ENCODE measurements around the gene SCD5.

The SCD5 gene

DNA sequence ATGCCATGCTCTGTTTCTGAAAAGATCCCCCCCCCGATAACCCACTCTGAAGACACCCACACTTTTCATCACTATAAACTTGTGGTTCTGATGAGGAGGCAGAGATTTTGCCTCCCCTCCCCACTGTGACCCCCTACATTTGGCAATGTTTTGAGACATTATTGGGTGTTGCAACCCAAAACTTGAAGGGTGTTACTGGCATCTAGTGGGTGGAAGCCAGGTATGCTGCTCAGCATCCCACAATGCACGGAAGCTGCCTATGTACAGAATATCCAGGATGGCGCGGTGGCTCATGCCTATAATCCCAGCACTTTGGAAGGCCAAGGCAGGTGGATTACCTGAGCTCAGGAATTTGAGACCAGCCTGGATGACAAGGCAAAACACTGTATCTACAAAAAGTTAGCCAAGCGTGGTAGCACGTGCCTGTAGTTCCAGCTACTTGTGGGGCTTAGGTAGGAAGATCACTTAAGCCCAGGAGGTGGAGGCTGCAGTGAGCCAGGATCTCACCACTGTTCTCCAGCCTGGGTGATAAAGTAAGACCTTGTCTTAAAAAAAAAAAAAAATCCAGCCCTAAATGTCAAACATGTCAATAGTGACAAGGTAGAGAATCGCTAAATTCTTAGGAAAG is 87.3 kb downstream of the SCD5 start:
- TF ChIP-seq CTCF (IDR thresholded peaks at IDR 0.05) = no peak

DNA sequence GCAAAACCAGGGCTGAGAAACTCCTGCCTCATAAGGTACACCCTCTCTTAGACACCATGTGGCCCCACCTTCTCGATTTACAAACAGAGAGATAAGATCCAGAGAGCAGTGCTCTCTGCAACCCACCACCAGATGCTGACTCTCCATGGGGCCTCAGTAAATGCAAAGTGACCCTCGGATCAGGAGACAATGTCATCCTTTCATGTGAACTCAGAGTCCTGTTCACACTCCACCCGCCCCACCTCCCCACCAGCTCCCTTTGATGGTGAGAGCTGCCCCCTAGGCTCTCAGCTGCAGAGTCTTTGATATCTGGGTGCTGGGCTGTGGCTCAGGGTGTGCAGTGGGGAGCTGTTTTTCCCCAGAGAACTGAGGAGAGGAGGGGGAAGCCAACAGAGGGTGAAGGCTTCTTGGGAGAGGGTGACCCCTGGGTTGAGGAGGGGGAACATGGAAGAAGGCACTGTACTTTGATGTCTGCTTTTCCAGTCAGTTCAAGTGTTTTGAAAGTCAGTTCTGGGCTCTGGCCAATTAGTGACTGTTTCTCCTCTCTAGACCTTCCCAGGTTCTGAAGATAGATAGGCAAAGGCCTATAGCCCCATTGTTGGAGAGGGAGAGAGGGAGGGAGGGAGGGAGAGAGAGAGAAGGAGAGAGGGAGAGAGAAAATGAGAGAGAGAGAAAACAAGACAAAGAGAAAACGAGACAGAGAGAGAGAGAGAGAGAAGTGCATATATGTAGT is 88.2 kb downstream of the SCD5 start:
- TF ChIP-seq CTCF (IDR thresholded peaks at IDR 0.05) = no peak

DNA sequence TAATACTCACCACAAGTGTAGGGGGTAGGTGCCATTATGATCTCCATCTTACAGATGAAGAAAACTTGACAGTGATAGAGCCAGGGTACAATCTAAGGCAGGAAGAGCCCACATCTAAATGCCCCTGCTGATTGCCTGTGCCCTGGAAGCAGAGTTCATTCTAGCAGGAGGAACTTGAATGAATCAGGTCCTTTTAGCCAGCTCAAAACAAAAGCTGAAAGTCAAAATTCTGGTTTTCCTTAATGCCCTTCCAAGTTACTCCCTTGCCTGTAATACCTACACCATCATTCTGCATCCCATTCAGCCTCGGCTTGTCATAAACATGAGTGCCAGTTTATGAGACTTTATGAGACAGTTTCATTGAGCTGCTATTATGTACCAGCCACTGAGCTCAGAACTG is 89.6 kb downstream of the SCD5 start:
- no peak for TF ChIP-seq CTCF (IDR thresholded peaks at IDR 0.05)

GRCh38 chr4:82706349-82707000 is 92.1 kb downstream of the SCD5 start:
- no peak for TF ChIP-seq CTCF (IDR thresholded peaks at IDR 0.05)

- no peak for TF ChIP-seq CTCF (IDR thresholded peaks at IDR 0.05)
Observed at GRCh38 chr4:82705928-82706300, 92.7 kb downstream of the SCD5 start.

GRCh38 chr4:82705169-82705927 is 93.2 kb downstream of the SCD5 start:
- TF ChIP-seq CTCF (IDR thresholded peaks at IDR 0.05) = no peak

DNA sequence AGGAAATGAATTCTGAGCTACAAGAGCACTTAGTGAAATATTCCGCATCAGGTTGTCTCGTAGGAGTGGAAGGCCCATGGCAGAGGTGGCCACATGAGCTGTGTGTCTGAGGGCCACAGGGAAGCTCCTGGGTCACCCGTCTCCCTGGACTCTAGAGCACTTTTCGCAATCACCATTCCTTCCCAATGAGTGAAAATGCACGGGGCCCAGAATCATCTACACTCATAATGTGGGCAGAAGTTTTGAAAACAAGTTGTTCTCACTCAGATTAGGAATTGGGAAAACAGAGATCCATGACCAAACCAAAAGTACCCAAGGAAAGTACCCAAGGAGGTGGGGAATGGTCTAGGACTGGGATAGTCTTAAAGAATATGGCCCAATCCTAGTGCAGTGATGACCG is 94.4 kb downstream of the SCD5 start:
- TF ChIP-seq CTCF (IDR thresholded peaks at IDR 0.05) = no peak

Data from LNCAP (cell line).